IPS DF 6.9 (cell line): ENCODE results near the gene PTPN22.
"Not testable (repeated sequence)": the region's sequence is repeated elsewhere in the genome, so short reads cannot be mapped to it uniquely, and the experiment has no call there.

Experiments used
- DNase-seq: peaks from one replicate; pipeline ENCODE4 v3.0.0-alpha.2; 2013; ENCODE audit warnings: low read depth, low spot score
- H3K27ac ChIP-seq: one replicate; pipeline ENCODE4 v1.5.1; 2013; ENCODE audit warnings: low read length, control low read depth
- H3K27me3 ChIP-seq: 2 replicates; pipeline ENCODE4 v1.6.1; 2013; ENCODE audit warnings: mild to moderate bottlenecking, low read length; ENCODE audit not compliant: control insufficient read depth, insufficient read depth
- H3K36me3 ChIP-seq: 2 replicates; pipeline ENCODE4 v1.6.1; 2013; ENCODE audit warnings: low read length; ENCODE audit not compliant: control insufficient read depth, insufficient read depth
- H3K4me1 ChIP-seq: 2 replicates; pipeline ENCODE4 v1.6.1; 2013; ENCODE audit warnings: low read length; ENCODE audit not compliant: control insufficient read depth, insufficient read depth
- H3K4me3 ChIP-seq: 2 replicates; pipeline ENCODE4 v1.5.1; 2013; ENCODE audit warnings: mild to moderate bottlenecking, low read length
- H3K9me3 ChIP-seq: 2 replicates; pipeline ENCODE4 v1.6.1; 2013; ENCODE audit warnings: low read length, inconsistent platforms; ENCODE audit not compliant: control insufficient read depth, insufficient read depth
- WGBS: extraction: QIAGEN DNeasy Blood & Tissue Kit; methylation state at CpG from one replicate; pipeline ENCODE4 v1.1.7; 2013; ENCODE audit warnings: mixed read lengths, missing lambda C conversion rate; ENCODE audit not compliant: insufficient read length, insufficient coverage; 5-methylcytosine and 5-hydroxymethylcytosine counted together

Gene PTPN22

GRCh38 chr1:113852694-113853093, 18.8 kb downstream of the PTPN22 start:
- not testable (repeated sequence) for H3K36me3 ChIP-seq, DNase-seq, H3K27ac ChIP-seq, H3K27me3 ChIP-seq, H3K4me3 ChIP-seq, H3K9me3 ChIP-seq, H3K4me1 ChIP-seq
- WGBS: no CpG with 5 or more reads among the region's 6 CpGs

GRCh38 chr1:113850127-113850796, 21.2 kb downstream of the PTPN22 start:
- no peaks in the 10 kb centered on the region for H3K36me3 ChIP-seq
- no CpG with 5 or more reads among the region's 3 CpGs for WGBS
- no peak overlapping the region for H3K4me3 ChIP-seq
- no peak for DNase-seq
- H3K4me1 ChIP-seq: no peaks in the 10 kb centered on the region
- H3K27ac ChIP-seq: no peak overlapping the region
- H3K27me3 ChIP-seq: no peaks in the 10 kb centered on the region
- no peaks in the 10 kb centered on the region for H3K9me3 ChIP-seq

- no peak overlapping the region for H3K27ac ChIP-seq
- DNase-seq: no peak
- no peaks in the 10 kb centered on the region for H3K36me3 ChIP-seq
- H3K9me3 ChIP-seq: no peaks in the 10 kb centered on the region
- no peak overlapping the region for H3K4me3 ChIP-seq
- H3K27me3 ChIP-seq: no peaks in the 10 kb centered on the region
- H3K4me1 ChIP-seq: no peaks in the 10 kb centered on the region
Observed at GRCh38 chr1:113849072-113849471, 22.4 kb downstream of the PTPN22 start.

GRCh38 chr1:113846391-113847035, 25.0 kb downstream of the PTPN22 start:
- H3K4me3 ChIP-seq: no peak overlapping the region
- DNase-seq: no peak
- H3K4me1 ChIP-seq: no peaks in the 10 kb centered on the region
- H3K9me3 ChIP-seq: no peaks in the 10 kb centered on the region
- no peaks in the 10 kb centered on the region for H3K36me3 ChIP-seq
- WGBS: no CpG with 5 or more reads among the region's 2 CpGs
- no peak overlapping the region for H3K27ac ChIP-seq
- no peaks in the 10 kb centered on the region for H3K27me3 ChIP-seq

GRCh38 chr1:113836534-113836933, 35.0 kb downstream of the PTPN22 start:
- Histone ChIP-seq H3K36me3 (no peaks in the 10 kb centered on the region), H3K27me3 (no peaks in the 10 kb centered on the region), H3K4me1 (no peaks in the 10 kb centered on the region), H3K4me3 (no peak overlapping the region), H3K9me3 (no peaks in the 10 kb centered on the region), H3K27ac (no peak overlapping the region)
- DNase-seq: no peak
- WGBS: no CpG with 5 or more reads among the region's 1 CpG

- no peak overlapping the region for H3K27ac ChIP-seq
- H3K36me3 ChIP-seq: no peaks in the 10 kb centered on the region
- H3K4me3 ChIP-seq: no peak overlapping the region
- DNase-seq: no peak
- no peaks in the 10 kb centered on the region for H3K4me1 ChIP-seq
- no CpG with 5 or more reads among the region's 4 CpGs for WGBS
- H3K27me3 ChIP-seq: no peaks in the 10 kb centered on the region
- H3K9me3 ChIP-seq: no peaks in the 10 kb centered on the region
Observed at GRCh38 chr1:113835686-113836290, 35.7 kb downstream of the PTPN22 start.

GRCh38 chr1:113834716-113835115, 36.8 kb downstream of the PTPN22 start:
- WGBS: no CpG with 5 or more reads among the region's 2 CpGs

GRCh38 chr1:113830039-113830438, 41.5 kb downstream of the PTPN22 start:
- no peak for DNase-seq
- WGBS: no CpG with 5 or more reads among the region's 3 CpGs
- Histone ChIP-seq H3K4me1 (no peaks in the 10 kb centered on the region), H3K36me3 (no peaks in the 10 kb centered on the region), H3K27ac (no peak overlapping the region), H3K27me3 (no peaks in the 10 kb centered on the region), H3K4me3 (no peak overlapping the region), H3K9me3 (no peaks in the 10 kb centered on the region)

More at GRCh38 chr1:113834716-113835115, 36.8 kb downstream of the PTPN22 start:
- Histone ChIP-seq H3K4me3 (no peak overlapping the region), H3K27ac (no peak overlapping the region), H3K4me1 (no peaks in the 10 kb centered on the region), H3K36me3 (no peaks in the 10 kb centered on the region), H3K27me3 (no peaks in the 10 kb centered on the region), H3K9me3 (no peaks in the 10 kb centered on the region)
- no peak for DNase-seq

- H3K9me3 ChIP-seq: no peaks in the 10 kb centered on the region
- H3K4me1 ChIP-seq: no peaks in the 10 kb centered on the region
- H3K27me3 ChIP-seq: no peaks in the 10 kb centered on the region
- H3K27ac ChIP-seq: no peak overlapping the region
- no peak overlapping the region for H3K4me3 ChIP-seq
- DNase-seq: no peak
- no CpG with 5 or more reads among the region's 1 CpG for WGBS
- H3K36me3 ChIP-seq: no peaks in the 10 kb centered on the region
Observed at GRCh38 chr1:113821916-113822315, 49.6 kb downstream of the PTPN22 start.

GRCh38 chr1:113818578-113818977, 52.9 kb downstream of the PTPN22 start:
- Histone ChIP-seq H3K36me3 (no peaks in the 10 kb centered on the region), H3K27ac (no peak overlapping the region), H3K27me3 (no peaks in the 10 kb centered on the region), H3K9me3 (no peaks in the 10 kb centered on the region), H3K4me3 (no peak overlapping the region), H3K4me1 (no peaks in the 10 kb centered on the region)
- DNase-seq: no peak
- WGBS: no CpG with 5 or more reads among the region's 2 CpGs
